Left ventricle myocardium superior (tissue), 1 donor: ENCODE results near the gene FASN. TPM values are rescaled to one million over a fixed set of nuclear protein-coding genes. Genes with fewer than 3 reads are reported as not detected.
A peak's percentile ranks its signal among the peaks of the same experiment; 100 is the strongest.

Experiments
- ATAC-seq: fragments of 200-7000 bp; cut with Tn5 transposase; one replicate; pipeline ENCODE4 v1.9.1; 2020; ENCODE audit warnings: mild to moderate bottlenecking, moderate library complexity
- DNase-seq: peaks from one replicate; pipeline ENCODE4 v3.0.0-alpha.2; 2020
- intact Hi-C: fragments of 100-400 bp; cut with micrococcal nuclease; formaldehyde crosslinking; loops from one replicate; pipeline ENCODE4 v1.11.0; 2022
- total RNA-seq: library from RNA; stranded (reverse); fragmentation: NEBNext Ultra II Directional; extraction: Animal tissue kit (Norgen Biotek cat#: 25700); gene quantifications from one replicate; pipeline ENCODE4 v1.2.1, GENCODE V29; 2021
- donor health status: DM: no; HTN: yes; CAD: no; lungs with severe emphysema.

FASN gene
- total RNA-seq, 1 donor from 2014 or later = 17.0 TPM

DNA sequence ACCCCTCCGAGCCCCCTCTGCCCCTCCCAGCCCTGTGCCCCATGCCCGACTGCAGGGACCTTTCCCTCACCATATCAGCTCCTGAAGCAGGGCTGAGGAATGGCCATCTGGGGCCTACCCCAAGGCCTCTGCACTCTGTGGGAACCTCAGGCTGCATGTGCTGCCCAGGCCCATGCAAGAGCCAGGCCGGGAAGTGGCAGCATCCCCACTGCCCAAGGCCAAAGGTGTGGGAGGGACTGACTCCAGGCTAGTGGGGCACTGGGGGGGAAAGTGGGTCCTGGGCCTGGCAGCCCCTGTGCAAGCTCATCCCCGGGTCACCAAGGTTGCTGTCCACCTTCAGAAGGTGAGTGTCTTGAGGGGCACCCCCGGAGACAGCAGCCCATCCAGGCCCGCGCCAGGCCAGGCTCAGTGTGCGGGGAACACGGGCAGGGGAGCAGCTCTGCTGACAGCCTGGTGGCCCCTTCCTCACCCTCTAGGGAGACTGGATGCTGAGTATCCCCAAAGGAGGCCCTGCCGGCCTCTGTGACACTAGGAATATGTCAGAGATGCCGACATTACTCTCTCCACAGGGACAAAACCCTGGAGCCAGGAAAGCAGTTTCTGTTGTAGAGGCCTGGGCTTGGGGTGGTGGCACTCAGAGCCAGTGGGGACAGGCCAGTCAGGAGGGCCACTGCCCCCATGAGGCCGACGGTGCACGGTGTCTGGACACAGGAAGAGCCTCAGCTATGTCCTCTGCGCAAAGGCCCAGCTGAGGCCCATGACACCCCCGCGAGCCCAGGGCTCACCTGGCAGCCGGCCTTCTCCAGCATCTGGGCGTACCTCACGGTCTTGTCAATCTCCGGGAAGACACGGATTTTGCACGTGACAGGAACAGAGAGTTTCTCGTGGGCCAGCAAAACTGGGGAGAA, 35.7 kb downstream of the FASN start:
- no peak for DNase-seq
- intact Hi-C loops = no loop called here
- no peak for ATAC-seq

DNA sequence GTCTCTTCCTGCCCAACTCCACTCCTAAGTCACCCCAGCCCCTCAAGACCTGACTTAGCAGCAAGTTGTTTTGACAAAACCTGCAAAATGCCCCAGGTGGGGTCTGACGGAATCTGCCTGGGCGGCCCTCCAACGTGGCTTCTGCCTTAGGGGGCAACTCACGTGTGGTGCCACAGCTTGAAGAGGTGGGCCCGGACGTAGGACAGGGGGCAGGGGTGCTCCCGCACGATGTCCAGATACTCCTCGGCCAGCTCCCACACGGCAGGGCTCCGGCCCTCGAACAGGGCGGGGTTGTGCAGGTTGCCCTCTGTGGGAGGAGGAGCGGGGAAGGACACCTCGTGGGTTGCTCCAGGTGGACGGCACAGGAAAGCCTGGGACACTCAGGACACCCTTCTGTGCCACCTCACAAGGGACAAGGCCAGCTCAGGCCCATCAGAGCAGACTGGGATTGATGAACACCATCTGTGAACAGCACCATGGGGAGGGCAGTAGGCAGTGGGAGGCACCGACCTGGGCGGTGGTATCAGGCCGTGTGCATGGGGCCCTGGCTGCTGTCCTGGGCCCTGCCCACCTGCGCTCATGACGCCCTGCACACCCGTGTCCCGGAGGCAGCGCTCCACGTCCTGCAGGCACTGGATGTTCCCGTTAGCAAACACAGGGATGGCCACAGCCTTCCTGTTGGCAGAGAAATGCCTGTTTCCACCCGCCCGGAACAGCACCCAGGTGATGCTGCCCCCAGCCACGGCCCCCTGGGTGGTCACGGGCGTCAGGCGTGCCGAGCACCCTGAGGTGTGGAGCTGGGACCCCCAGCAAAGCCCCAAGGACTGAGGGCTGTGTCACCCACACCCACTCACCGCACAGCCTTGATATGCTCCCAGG, 36.8 kb downstream of the FASN start:
- ATAC-seq (no peak), DNase-seq (peak; percentile 29)

DNA sequence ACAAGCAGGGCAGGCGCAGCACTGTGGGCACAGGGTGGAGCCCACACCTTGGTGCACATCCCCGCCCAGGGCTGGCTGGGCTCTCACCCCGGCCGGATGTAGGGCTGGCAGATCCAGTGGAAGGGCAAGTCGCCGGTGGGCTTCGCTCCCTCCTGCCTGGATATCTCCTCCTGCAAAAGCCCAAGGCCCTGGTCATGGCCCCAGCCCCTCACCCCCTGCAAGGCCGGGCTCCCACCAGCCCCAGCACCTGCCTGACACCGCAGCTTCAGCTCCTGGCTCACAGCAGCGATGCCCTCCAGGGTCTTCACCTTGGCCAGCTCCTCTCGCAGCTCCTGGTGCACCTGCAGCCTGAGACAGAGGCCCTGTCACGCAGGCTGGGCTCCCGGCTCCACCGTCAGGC, 37.4 kb downstream of the FASN start:
- ATAC-seq (no peak), DNase-seq (peak; percentile 26)
- intact Hi-C loops = no loop called here

More for the DNA sequence above, 36.8 kb downstream of the FASN start:
- intact Hi-C loops = no loop called here

DNA sequence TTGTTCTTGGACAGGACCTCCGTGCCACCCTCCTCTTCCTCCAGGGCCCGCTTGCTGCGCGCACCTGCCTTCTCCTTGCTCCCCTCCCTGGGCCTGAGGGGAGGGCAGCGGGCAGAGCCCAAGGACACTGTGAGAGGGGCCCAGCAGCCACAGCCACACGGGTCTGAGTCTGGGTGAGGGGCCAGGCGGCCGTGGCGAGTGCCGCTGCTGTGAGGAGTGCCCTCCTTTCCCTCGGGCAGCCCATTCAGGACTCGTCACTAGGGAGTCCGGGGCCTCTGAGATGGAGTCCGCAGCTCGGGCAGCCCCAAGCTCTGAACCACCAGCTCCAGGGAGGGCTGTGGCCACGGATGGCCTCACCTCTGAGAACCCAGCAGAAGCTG, 38.0 kb downstream of the FASN start:
- intact Hi-C loops = no loop called here
- ATAC-seq (no peak), DNase-seq (peak; percentile 22)

DNA sequence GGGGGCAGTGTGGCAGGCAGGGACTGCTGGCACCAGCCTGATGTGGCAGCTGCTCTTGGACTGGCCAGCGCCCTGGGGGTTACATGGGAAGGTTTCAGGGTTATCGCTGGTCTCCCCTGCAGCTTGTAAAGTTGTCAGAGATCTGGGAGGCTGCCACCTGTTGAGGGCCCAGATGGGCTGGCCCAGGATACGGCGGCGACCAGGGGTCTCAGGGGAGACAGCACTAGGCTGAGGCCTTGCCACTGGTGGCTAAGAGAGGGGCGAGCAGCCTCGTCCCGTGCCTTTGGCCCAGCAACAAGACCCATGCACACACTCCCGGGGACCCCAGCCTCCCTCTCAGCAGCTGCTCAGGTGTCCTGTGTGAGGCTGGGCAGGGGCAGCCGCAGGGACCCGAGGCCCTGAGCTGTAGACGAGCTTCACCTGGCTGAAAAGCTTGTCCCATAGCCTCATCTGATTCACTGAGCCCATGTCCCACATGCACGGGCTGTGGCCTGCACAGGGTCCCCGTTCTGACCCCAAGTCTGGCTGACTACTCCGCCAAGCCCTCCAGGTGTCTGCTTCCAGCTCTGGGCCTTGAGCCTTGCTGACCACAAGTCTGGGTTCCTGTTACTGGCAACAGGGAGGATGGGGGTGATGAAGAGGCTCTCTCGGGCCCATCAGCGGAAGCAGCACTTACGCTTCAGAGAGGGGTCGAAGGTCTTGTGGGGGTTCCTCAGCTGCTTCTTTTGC, 38.6 kb downstream of the FASN start:
- ATAC-seq = no peak
- DNase-seq = peak; percentile 24
- intact Hi-C loops = no loop called here

DNA sequence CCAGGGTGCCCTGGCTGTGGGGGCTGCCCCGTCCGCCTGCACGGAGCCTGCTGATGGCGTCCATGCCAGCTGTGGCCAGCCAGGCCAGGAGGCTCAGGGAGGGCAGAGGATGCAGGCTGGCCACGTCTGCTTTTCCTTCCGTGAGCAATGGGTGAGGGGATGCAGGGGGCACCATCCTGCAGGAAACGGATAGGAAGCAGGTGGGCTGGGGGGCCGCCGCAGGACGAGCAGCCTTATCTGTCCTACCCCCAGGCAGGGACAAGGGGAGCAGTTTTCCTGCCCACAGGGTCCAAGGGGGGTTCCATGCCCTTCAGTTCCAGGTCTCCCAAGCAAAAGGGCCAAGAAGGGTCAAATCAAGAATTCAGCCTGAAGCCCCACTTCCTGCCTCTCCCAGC, 39.2 kb downstream of the FASN start:
- ATAC-seq = no peak
- intact Hi-C loops = no loop called here
- peak; percentile 16 for DNase-seq

DNA sequence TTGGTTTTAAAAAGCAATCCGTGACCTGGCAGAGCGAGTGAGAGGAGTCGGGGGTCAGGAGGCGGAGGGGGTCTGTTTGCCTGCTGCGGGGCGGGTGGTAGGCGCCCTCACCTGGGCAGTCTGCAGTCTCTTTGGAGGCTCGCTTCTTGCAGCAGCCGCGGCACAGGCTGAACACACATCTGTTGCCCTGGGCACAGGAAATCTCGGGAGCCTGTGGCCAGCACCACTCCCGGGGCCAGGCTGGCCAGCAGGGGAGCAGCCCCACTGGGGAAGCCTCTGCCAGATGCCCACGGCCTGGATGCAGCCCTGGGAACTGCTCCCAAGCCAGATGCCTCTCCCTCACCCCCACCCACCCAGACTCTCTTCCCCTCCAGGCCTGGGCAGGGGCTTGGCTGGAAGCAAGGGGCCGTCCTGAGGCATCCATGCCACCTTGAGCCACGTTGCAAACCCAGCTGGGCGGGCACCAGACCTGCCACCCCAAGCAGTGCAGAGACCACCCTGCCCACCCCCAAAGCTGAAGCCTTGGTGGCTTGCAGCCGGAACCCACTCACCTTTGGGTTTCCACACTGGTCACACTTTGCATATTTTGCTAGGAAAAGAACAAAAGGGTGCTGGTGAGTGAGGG, 39.7 kb downstream of the FASN start:
- DNase-seq (peak; percentile 23), ATAC-seq (no peak)
- intact Hi-C loops = no loop called here

DNA sequence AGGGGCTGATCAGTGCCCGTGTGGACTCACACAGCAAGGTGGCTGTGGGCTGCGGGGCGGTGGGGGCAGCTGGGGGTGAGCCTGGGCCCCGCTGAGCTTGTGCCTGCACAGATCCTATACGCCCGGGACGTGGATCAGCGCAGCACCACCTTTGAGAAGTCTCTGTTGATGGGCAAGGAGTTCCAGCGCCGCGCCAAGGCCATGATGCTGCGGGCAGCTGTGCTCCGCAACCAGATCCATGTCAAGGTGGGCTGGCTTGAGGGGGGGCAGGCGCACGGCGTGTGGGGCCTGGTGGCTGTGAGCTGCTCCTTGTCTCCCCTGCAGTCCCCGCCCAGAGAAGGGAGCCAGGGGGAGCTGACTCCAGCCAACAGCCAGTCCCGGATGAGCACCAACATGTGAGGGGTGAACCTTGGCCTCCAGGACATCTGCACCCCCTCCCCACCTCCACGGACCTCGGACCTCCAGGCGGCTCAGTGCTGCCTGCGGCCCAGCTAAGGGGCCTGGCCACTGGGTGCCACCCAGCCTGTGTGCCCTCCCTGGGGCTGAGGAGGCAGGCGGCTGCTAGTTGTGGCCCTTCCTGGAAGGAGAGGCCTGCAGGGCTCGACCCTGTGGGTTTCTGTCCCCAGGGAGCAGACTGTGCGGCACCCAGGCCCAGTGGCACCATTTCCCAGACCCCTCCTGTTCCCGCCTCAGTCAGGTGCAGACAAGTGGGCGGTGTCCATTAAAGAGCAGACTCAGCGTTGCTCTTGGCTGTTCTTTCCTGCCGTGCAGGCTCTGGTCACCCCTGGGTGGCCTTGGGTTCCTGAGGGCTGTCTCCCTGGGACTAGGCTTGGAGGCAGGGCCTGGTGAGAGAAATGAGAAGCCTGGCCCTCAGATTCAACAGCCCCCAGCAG, 41.1 kb downstream of the FASN start:
- DNase-seq (peak; percentile 33), ATAC-seq (no peak)
- intact Hi-C loops = no loop called here

DNA sequence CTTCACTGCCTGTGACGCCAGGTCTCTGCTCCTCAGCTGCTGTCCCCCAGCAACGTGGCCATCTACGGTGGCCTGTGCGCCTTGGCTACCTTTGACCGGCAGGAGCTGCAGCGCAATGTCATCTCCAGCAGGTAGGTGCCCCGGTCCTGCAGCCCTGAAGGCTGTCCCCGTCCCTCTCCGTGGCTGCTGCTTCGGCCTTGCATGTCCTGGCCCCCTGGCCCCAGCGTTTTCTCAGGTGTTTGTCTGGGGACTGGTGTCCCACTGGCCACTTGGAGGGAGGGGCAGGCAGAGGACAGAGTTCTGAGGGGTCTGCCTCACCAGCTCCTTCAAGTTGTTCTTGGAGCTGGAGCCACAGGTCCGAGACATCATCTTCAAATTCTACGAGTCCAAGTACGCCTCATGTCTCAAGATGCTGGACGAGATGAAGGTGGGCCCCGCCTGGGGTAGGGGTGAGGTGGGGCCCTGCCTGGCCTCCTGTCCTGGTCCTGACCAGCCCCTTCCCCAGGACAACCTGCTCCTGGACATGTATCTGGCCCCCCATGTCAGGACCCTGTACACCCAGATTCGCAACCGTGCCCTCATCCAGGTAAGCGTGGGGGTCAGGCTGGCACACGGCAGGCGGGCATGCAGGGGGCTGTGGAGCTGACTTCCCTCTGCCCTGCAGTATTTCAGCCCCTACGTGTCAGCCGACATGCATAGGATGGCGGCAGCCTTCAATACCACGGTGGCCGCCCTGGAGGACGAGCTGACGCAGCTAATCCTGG, 41.9 kb downstream of the FASN start:
- intact Hi-C loops = no loop called here
- ATAC-seq (no peak), DNase-seq (peak; percentile 21)

DNA sequence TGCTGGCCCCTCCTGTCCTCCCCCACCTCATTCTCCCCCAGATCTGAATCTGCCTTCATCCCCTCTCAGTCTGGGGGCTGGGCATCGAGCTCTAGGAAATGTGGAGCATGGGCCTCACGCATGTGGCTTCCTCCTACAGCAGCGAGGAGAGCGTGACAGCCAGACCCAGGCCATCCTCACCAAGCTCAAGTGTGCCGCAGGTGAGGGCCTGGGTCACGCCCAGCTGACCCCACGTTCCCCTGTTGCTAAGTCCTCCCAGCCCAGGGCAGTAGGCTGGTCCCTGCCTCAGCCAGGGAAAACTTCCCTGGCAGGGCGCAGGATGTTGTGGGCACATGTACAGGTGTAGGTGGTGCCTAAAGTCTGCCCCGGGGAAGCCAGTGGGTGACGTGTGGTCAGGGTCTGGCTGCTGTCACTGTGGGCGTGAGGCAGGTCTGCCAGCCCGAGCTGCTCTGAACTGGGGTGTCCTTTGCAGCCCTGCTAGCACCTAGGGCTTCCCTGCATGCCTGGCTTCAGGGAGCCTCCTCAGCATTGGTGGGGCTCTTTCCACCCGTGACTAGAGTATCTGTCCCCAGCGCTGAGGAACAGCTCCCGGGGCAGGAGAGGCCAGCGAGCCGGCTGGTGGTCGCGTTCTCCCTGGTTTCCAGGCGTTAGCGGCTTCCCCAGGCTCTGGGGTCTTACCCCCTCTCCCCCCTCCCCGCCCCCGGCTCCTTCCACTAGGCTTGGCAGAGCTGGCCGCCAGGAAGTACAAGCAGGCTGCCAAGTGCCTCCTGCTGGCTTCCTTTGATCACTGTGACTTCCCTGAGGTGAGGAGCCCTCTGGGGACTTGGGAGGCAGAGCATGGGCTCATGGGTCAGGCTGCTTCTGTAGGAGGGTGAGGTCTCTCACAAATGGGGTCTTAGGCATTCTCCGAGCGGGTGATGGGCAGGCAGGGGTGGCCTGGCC, 42.7 kb downstream of the FASN start:
- no peak for ATAC-seq
- intact Hi-C loops = no loop called here
- peak; percentile 21 for DNase-seq

DNA sequence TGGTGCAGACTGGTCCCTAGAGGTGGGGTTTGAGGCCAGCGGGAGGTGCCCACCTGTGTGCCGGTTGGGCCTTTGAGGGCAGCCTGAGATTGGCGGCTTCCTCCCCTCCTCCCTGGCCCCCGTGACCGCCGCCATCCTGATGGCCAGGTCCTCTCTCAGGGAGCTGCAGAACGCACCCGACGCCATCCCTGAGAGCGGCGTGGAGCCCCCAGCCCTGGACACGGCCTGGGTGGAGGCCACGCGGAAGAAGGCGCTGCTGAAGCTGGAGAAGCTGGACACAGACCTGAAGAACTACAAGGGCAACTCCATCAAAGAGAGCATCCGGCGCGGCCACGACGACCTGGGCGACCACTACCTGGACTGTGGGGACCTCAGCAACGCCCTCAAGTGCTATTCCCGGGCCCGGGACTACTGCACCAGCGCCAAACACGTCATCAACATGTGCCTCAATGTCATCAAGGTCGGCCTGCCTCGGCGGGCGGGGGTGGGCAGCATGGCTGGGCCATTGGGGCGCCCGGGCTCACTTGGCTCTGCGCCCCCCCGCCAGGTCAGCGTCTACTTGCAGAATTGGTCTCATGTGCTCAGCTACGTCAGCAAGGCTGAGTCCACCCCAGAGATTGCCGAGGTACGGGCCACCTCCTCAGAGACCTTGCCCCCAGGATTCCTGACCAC, 43.5 kb downstream of the FASN start:
- ATAC-seq (no peak), DNase-seq (peak; percentile 29)
- intact Hi-C loops = no loop called here

DNA sequence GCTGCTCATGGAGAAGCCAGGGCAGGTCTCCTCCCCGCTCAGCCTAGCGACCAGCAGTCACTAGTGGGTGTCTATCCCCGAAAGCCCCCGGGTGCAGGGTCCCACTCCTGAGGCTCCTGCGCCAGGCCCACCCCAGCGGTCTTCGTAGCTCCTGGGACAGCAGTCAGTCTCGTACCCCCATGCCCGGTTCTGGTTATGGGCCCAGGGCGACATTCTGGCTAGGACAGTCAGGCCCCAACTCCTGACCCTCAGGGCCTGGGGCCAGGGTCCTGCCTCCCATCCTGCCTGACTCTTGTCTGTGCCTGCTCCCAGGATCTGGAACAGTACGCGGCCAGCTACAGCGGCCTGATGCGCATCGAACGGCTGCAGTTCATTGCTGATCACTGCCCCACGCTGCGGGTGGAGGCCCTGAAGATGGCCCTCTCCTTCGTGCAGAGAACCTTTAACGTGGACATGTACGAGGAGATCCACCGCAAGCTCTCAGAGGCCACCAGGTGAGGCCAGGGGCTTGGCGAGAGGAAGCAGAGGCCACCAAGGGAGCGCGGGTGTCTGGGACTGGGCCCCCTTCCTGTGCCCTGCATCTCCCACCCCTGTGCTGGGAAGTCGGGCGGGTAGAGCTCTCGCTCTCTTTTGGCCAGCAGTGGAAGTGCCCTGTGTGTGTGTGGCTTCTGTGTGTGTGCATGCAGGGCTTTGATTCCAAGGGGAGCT, 44.3 kb downstream of the FASN start:
- ATAC-seq (no peak), DNase-seq (peak; percentile 25)
- intact Hi-C loops = no loop called here

DNA sequence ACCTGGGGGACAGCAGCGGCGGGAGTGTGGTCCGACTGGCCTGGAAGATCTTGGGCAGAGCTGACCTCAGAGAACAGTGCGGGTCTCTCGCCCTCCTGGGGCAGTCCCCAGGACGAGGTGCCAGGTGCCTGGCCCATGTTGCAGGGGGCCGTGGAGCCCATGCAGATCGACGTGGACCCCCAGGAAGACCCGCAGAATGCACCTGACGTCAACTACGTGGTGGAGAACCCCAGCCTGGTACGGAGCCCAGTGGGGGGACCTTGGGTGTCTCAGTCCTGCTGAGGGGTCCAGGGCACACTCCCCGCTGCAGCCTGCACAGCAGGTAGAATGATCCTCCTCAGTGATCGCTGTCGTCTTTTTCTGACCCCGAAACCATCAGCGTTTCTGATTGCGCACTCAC, 44.9 kb downstream of the FASN start:
- ATAC-seq (no peak), DNase-seq (no peak)
- intact Hi-C loops = no loop called here

DNA sequence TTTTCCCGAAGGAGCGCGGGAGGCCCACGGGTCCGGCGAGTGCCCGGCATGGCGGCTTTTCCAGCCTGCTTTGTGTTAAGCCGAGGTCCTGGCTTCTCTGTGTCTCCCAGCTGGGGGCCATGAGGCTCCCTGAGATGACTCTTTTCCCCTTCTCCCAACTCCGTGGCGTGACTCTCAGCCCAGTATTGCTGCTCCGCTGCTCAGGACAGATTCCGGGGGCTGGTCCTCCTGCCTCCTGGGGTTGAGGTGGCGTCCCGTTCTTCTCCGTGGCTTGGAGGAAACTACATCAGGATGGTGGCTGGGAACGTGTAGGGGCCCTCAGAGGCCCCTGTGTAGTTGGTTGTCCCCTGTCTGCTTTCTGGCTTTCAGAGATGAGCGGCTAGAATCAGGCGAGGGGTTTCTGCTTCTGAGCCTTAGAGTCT, 45.4 kb downstream of the FASN start:
- DNase-seq = no peak
- intact Hi-C loops = no loop called here
- ATAC-seq = no peak
